B cell (primary cell): ENCODE results near the gene OAT. TPM values are rescaled to one million over a fixed set of nuclear protein-coding genes. Genes with fewer than 3 reads are reported as not detected.
A peak's percentile ranks its signal among the peaks of the same experiment; 100 is the strongest.

Experiments
- ATAC-seq: fragments of 200-7000 bp; cut with Tn5 transposase; one replicate; pipeline ENCODE4 v1.10.0; 2021; ENCODE audit warnings: low read depth, mild to moderate bottlenecking, moderate number of reproducible peaks, moderate library complexity
- CTCF ChIA-PET: fragments of 350-600 bp; sonication (Branson Sonifier 250); formaldehyde crosslinking; loops from one replicate; lab custom pipeline; 2021; ENCODE audit warnings: antibody characterized with exemption, inconsistent platforms; lab: Charles Lee
- POLR2A ChIA-PET: fragments of 350-600 bp; sonication (Branson Sonifier 250); formaldehyde crosslinking; loops from one replicate; lab custom pipeline; 2021; ENCODE audit warnings: antibody characterized with exemption; lab: Charles Lee
- DNase-seq: peaks from one replicate; pipeline ENCODE4 v3.0.0; 2013
- H2AFZ ChIP-seq: 2 replicates; pipeline ENCODE4 v1.6.1; 2012; ENCODE audit warnings: mild to moderate bottlenecking, low read depth, low read length; ENCODE audit not compliant: insufficient read depth, poor library complexity, severe bottlenecking
- H3K27ac ChIP-seq, 2 donors: 1 replicate in 1 of 2; 2 replicates in 1 of 2; pipeline ENCODE4 v1.5.1; 2012 to 2013; ENCODE audit warnings: low read length in 2 of 2, mild to moderate bottlenecking in 2 of 2, moderate library complexity in 1 of 2
- H3K27me3 ChIP-seq, 4 experiments: fragments of 200-600 bp in 1 of 4; sonication (generic) in 1 of 4; replicated peaks in 1 of 4; 1 replicate in 2 of 4; 2 replicates in 2 of 4; pipeline versions ENCODE4 v1.6.1 to v1.7.0; 2013 to 2016; ENCODE audit warnings: low read length in 3 of 4, mild to moderate bottlenecking in 2 of 4, mixed read lengths in 1 of 4, moderate library complexity in 1 of 4; ENCODE audit not compliant: insufficient read depth in 4 of 4, control insufficient read depth in 3 of 4; ENCODE audit errors: control extremely low read depth in 1 of 4
- H3K36me3 ChIP-seq, 2 experiments: replicated peaks in 1 of 2; 1 replicate in 1 of 2; 2 replicates in 1 of 2; pipeline versions ENCODE4 v1.6.1 to v1.7.1; 2013; ENCODE audit warnings: low read length in 1 of 2; ENCODE audit not compliant: insufficient read depth in 2 of 2, control insufficient read depth in 1 of 2; ENCODE audit errors: control extremely low read depth in 1 of 2, extremely low read depth in 1 of 2
- H3K4me1 ChIP-seq, 2 donors: fragments of 200-600 bp in 1 of 2; sonication (generic) in 1 of 2; 1 replicate in 1 of 2; 2 replicates in 1 of 2; pipeline versions ENCODE4 v1.5.1 to v1.6.1; 2013 to 2017; ENCODE audit warnings: low read length in 2 of 2; ENCODE audit not compliant: control insufficient read depth in 2 of 2, insufficient read depth in 2 of 2
- H3K4me2 ChIP-seq: replicated peaks from 2 replicates; pipeline ENCODE3; 2012; ENCODE audit warnings: mild to moderate bottlenecking, low read depth, low read length; ENCODE audit not compliant: poor library complexity, severe bottlenecking
- H3K4me3 ChIP-seq, 5 experiments: fragments of 200-600 bp in 1 of 5; sonication (generic) in 1 of 5; 1 replicate in 3 of 5; 2 replicates in 2 of 5; pipeline versions ENCODE4 v1.5.1 to v1.7.0; 2011 to 2016; ENCODE audit warnings: low read length in 4 of 5, mild to moderate bottlenecking in 4 of 5, low read depth in 2 of 5, control low read depth in 1 of 5, moderate library complexity in 1 of 5; ENCODE audit not compliant: insufficient read depth in 1 of 5; ENCODE audit errors: control extremely low read depth in 1 of 5, extremely low read depth in 1 of 5
- H3K79me2 ChIP-seq: fragments of 200-600 bp; sonication (generic); one replicate; pipeline ENCODE4 v1.6.0; 2016; ENCODE audit warnings: low read length; ENCODE audit not compliant: control insufficient read depth, insufficient read depth
- H3K9ac ChIP-seq: fragments of 200-600 bp; sonication (generic); 2 replicates; pipeline ENCODE4 v1.6.1; 2017; ENCODE audit warnings: mild to moderate bottlenecking, low read length, moderate library complexity
- H3K9me3 ChIP-seq, 3 donors: one replicate each; pipeline versions ENCODE4 v1.6.1 to v1.7.1; 2013; ENCODE audit warnings: low read length in 2 of 3; ENCODE audit not compliant: control insufficient read depth in 2 of 3, insufficient read depth in 1 of 3; ENCODE audit errors: control extremely low read depth in 1 of 3
- H4K20me1 ChIP-seq: 2 replicates; pipeline ENCODE4 v1.6.0; 2012; ENCODE audit warnings: mild to moderate bottlenecking, low read length; ENCODE audit not compliant: insufficient read depth, control insufficient read depth, poor library complexity, severe bottlenecking
- H3K27ac Mint-ChIP-seq: one replicate; pipeline ENCODE4 v1.8.0; 2021; ENCODE audit warnings: mixed read lengths
- H3K27me3 Mint-ChIP-seq: one replicate; pipeline ENCODE4 v1.8.0; 2021; ENCODE audit warnings: mixed read lengths
- H3K4me1 Mint-ChIP-seq: one replicate; pipeline ENCODE4 v1.8.0; 2021; ENCODE audit warnings: mixed read lengths
- H3K4me3 Mint-ChIP-seq: one replicate; pipeline ENCODE4 v1.8.0; 2021; ENCODE audit warnings: mixed read lengths
- H3K9me3 Mint-ChIP-seq: one replicate; pipeline ENCODE4 v1.8.0; 2022; ENCODE audit warnings: mixed read lengths; ENCODE audit not compliant: insufficient read depth
- CTCF ChIP-seq: fragments of 200-600 bp; IDR thresholded peaks from one replicate; pipeline ENCODE4 v1.8.0; 2022; ENCODE audit warnings: antibody characterized with exemption, mild to moderate bottlenecking
- EZH2 ChIP-seq: IDR thresholded peaks from 2 replicates; pipeline ENCODE4 v1.6.1; 2012; ENCODE audit warnings: borderline replicate concordance, low read depth, mild to moderate bottlenecking, moderate library complexity, low read length; ENCODE audit not compliant: insufficient read depth, poor library complexity, severe bottlenecking
- WGBS: methylation state at CpG from one replicate; pipeline ENCODE4 v1.1.5; 2013; ENCODE audit warnings: missing lambda C conversion rate; ENCODE audit not compliant: insufficient coverage; 5-methylcytosine and 5-hydroxymethylcytosine counted together
- intact Hi-C: fragments of 100-400 bp; cut with micrococcal nuclease; formaldehyde crosslinking; loops from one replicate; pipeline ENCODE4 v1.10.0; 2022
- polyA plus RNA-seq: library from polyadenylated mRNA; depleted of rRNA; stranded (reverse); fragments of >200 nt; gene quantifications from 2 replicates; pipeline ENCODE4 v1.2.3, GENCODE V29; 2012
- total RNA-seq, 2 donors: library from RNA; stranded (reverse); fragments of 120-200 nt in 1 of 2; gene quantifications; 1 replicate in 1 of 2; 2 replicates in 1 of 2; pipeline versions ENCODE4 v1.2.3 to v1.2.4, GENCODE V29; 2013 to 2022

The OAT gene
- total and polyA plus RNA-seq, 2 donors (not counting 1 experiment from before 2014, with no cell fraction given): 13.9 to 20.1 TPM

- Histone ChIP-seq H3K36me3 (no peaks in the 10 kb centered on the region), H2AFZ (no peak overlapping the region), H4K20me1 (no peaks in the 10 kb centered on the region), H3K9ac (no peak overlapping the region), H3K4me2 (no peak overlapping the region), H3K9me3 (no peaks in the 10 kb centered on the region), H3K27me3 (peaks cover 0 to 2% (median 0%) of the 10 kb centered on the region in 4 experiments), H3K4me3 (no peak overlapping the region), H3K79me2 (no peaks in the 10 kb centered on the region), H3K4me1 (peaks cover 8 to 9% of the 10 kb centered on the region in 2 donors), H3K27ac (no peak overlapping the region)
- H3K4me3 Mint-ChIP-seq: peak overlapping the region; percentile 26
- peaks cover 3% of the 10 kb centered on the region for H3K27me3 Mint-ChIP-seq
- no peak overlapping the region for H3K27ac Mint-ChIP-seq
- ATAC-seq: no peak
- peaks cover 11% of the 10 kb centered on the region for H3K4me1 Mint-ChIP-seq
- no peak for TF ChIP-seq CTCF
- no peak for TF ChIP-seq EZH2
- CTCF ChIA-PET: interaction anchor here (0.6 kb wide), 1 partner anchor 37 kb away, joined by 3 read pairs; no protein-coding TSS in a partner anchor
- H3K9me3 Mint-ChIP-seq: no peaks in the 10 kb centered on the region
- no peak for DNase-seq
- intact Hi-C loops: no loop called here
- POLR2A ChIA-PET: no interaction called here
- 92% methylated on average over 15 of the region's 15 CpGs for WGBS
These were observed 65.5 kb downstream of the OAT start for GRCh38 chr10:124353091-124353815.
